Ramos (cell line): Measurements from ENCODE around the gene TAF1C.

Experiments
- in situ Hi-C: fragments of 300-500 bp; cut with MboI; formaldehyde crosslinking; loops from one replicate; pipeline ENCODE4 v1.14.3; 2022; ENCODE audit warnings: low sequenced_read_pairs; ENCODE audit not compliant: unreplicated experiment

TAF1C gene

GRCh38 chr16:84136331-84137125 is 50.3 kb downstream of the TAF1C start:
- in situ Hi-C loops = no loop called here

GRCh38 chr16:84132527-84133285 is 54.2 kb downstream of the TAF1C start:
- in situ Hi-C loops = no loop called here

- in situ Hi-C loops = no loop called here
Observed at GRCh38 chr16:84131117-84131516, 55.7 kb downstream of the TAF1C start.
